Lower lobe of right lung (tissue), 2 donors: ENCODE results near the gene DOCK3. TPM values are rescaled to one million over a fixed set of nuclear protein-coding genes. Genes with fewer than 3 reads are reported as not detected.
A peak's percentile ranks its signal among the peaks of the same experiment; 100 is the strongest.

Experiments
- ATAC-seq, 2 donors: fragments of 200-7000 bp; cut with Tn5 transposase; one replicate each; pipeline ENCODE4 v1.9.1; 2020 to 2022; ENCODE audit warnings: mild to moderate bottlenecking in 2 of 2, moderate library complexity in 2 of 2
- DNase-seq: peaks from one replicate; pipeline ENCODE4 v3.0.0-alpha.2; 2020
- H3K27ac ChIP-seq: fragments of 200-600 bp; one replicate; pipeline ENCODE4 v1.8.0; 2022
- H3K27me3 ChIP-seq: fragments of 200-600 bp; one replicate; pipeline ENCODE4 v1.8.0; 2022; ENCODE audit warnings: low read depth
- H3K36me3 ChIP-seq: fragments of 200-600 bp; one replicate; pipeline ENCODE4 v1.8.0; 2022; ENCODE audit warnings: mild to moderate bottlenecking
- H3K4me1 ChIP-seq: fragments of 200-600 bp; one replicate; pipeline ENCODE4 v1.8.0; 2022
- H3K4me3 ChIP-seq: fragments of 200-600 bp; one replicate; pipeline ENCODE4 v1.8.0; 2022; ENCODE audit warnings: mild to moderate bottlenecking
- H3K9me3 ChIP-seq: fragments of 200-600 bp; one replicate; pipeline ENCODE4 v1.8.0; 2022
- CTCF ChIP-seq: fragments of 200-600 bp; IDR thresholded peaks from one replicate; pipeline ENCODE4 v1.8.0; 2022; ENCODE audit warnings: antibody characterized with exemption, mild to moderate bottlenecking
- intact Hi-C: fragments of 100-400 bp; cut with DNase I; formaldehyde crosslinking; loops from one replicate; pipeline ENCODE4 v1.11.0; 2022
- total RNA-seq: library from RNA; stranded (reverse); fragmentation: NEBNext Ultra II Directional; extraction: Animal tissue kit (Norgen Biotek cat#: 25700); gene quantifications from one replicate; pipeline ENCODE4 v1.2.1, GENCODE V29; 2021
- donor health status: DM: no; HTN: yes; CAD: no; lungs with severe emphysema.

DOCK3 gene
- total RNA-seq, 1 donor from 2014 or later = 1.5 TPM

- H3K4me3 ChIP-seq = no peak overlapping the region
- no peaks in the 10 kb centered on the region for H3K9me3 ChIP-seq
- DNase-seq = no peak
- no peaks in the 10 kb centered on the region for H3K27me3 ChIP-seq
- intact Hi-C loops = no loop called here
- no peak overlapping the region for H3K27ac ChIP-seq
- TF ChIP-seq CTCF = peak; percentile 69
- no peaks in the 10 kb centered on the region for H3K4me1 ChIP-seq
- peak; percentile 80 to 82 for ATAC-seq
- H3K36me3 ChIP-seq = no peaks in the 10 kb centered on the region
Observed at GRCh38 chr3:51099794-51100535, 425.2 kb downstream of the DOCK3 start.

- Histone ChIP-seq H3K27me3 (no peaks in the 10 kb centered on the region), H3K36me3 (no peaks in the 10 kb centered on the region), H3K4me1 (no peaks in the 10 kb centered on the region), H3K27ac (no peak overlapping the region), H3K9me3 (no peaks in the 10 kb centered on the region), H3K4me3 (no peak overlapping the region)
- intact Hi-C loops = no loop called here
- DNase-seq (no peak), ATAC-seq (no peak)
- TF ChIP-seq CTCF = no peak
Observed at GRCh38 chr3:51100536-51100851, 425.8 kb downstream of the DOCK3 start.

- no peaks in the 10 kb centered on the region for H3K9me3 ChIP-seq
- intact Hi-C loops = no loop called here
- DNase-seq (no peak), ATAC-seq (no peak)
- H3K36me3 ChIP-seq = no peaks in the 10 kb centered on the region
- H3K4me3 ChIP-seq = no peak overlapping the region
- no peak overlapping the region for H3K27ac ChIP-seq
- no peaks in the 10 kb centered on the region for H3K4me1 ChIP-seq
- no peaks in the 10 kb centered on the region for H3K27me3 ChIP-seq
- TF ChIP-seq CTCF = no peak
Observed at GRCh38 chr3:51102396-51102795, 427.7 kb downstream of the DOCK3 start.

- intact Hi-C loops = no loop called here
- no peak for DNase-seq
Observed at GRCh38 chr3:51106242-51106876, 431.6 kb downstream of the DOCK3 start.

GRCh38 chr3:51110586-51110985, 435.9 kb downstream of the DOCK3 start:
- no peak for TF ChIP-seq CTCF
- Histone ChIP-seq H3K27me3 (no peaks in the 10 kb centered on the region), H3K9me3 (peaks cover 6% of the 10 kb centered on the region), H3K36me3 (no peaks in the 10 kb centered on the region), H3K4me3 (no peak overlapping the region), H3K4me1 (no peaks in the 10 kb centered on the region), H3K27ac (no peak overlapping the region)
- intact Hi-C loops = no loop called here
- ATAC-seq = no peak
- DNase-seq = no peak

More at GRCh38 chr3:51106242-51106876, 431.6 kb downstream of the DOCK3 start:
- peaks cover 6% of the 10 kb centered on the region for H3K9me3 ChIP-seq
- H3K36me3 ChIP-seq = no peaks in the 10 kb centered on the region
- H3K4me3 ChIP-seq = no peak overlapping the region
- H3K27ac ChIP-seq = no peak overlapping the region
- TF ChIP-seq CTCF = no peak
- no peaks in the 10 kb centered on the region for H3K27me3 ChIP-seq
- peak in 1 of 2 donors; percentile 9 for ATAC-seq
- H3K4me1 ChIP-seq = no peaks in the 10 kb centered on the region
